Umbilical cord (tissue), 2 donors: ENCODE results near the gene TTYH3. TPM values are rescaled to one million over a fixed set of nuclear protein-coding genes. Genes with fewer than 3 reads are reported as not detected.
"Not testable (repeated sequence)": the region's sequence is repeated elsewhere in the genome, so short reads cannot be mapped to it uniquely, and the experiment has no call there.

ENCODE experiments used
- DNase-seq: peaks from one replicate; pipeline ENCODE4 v3.0.0-alpha.2; 2015; ENCODE audit warnings: low spot score
- total RNA-seq: library from RNA; depleted of rRNA; stranded (reverse); fragments of >200 nt; gene quantifications from one replicate; pipeline ENCODE4 v1.2.3, GENCODE V29; 2014; ENCODE audit warnings: low replicate concordance; ENCODE audit not compliant: insufficient read depth

The TTYH3 gene
- total RNA-seq, 1 donor from 2014 or later, result 20.5 TPM

DNA sequence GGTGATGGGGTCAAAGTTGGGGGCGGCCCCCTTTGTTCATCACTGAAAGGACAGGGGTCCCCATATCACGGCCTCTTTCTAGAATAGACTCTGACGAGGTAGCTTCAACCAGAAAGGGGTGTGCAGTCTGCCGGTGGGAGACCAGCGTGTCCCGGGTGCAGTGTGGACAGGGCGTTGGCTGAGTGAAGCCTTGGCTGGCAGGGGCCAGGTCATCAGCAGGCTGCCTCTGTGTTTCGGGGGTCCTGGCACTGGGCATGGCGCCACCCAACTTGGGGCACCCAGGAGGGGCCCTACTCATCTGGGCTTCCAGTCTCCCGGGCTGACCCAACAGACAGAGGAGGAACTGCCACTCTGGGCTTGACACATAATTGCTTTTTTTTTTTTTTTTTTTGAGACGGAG lies 52.7 kb downstream of the TTYH3 start:
- no peak for DNase-seq

DNA sequence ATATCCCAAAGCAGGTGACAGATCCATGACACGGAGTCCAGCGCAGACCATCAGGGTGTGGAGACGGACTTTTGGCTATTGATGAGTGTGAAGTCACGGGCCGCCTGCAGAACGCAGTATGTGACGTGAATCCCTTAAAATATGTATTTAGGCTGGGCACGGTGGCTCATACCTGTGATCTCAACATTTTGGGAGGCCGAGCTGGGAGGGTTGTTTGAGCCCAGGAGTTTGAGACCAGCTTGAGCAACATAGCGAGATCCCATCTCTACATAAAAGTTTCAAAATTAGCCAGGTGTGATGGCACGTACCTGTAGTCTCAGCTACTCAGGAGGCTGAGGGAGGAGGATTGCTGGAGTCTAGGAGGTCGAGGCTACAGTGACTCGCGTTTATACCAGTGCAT lies 54.3 kb downstream of the TTYH3 start:
- no peak for DNase-seq

DNA sequence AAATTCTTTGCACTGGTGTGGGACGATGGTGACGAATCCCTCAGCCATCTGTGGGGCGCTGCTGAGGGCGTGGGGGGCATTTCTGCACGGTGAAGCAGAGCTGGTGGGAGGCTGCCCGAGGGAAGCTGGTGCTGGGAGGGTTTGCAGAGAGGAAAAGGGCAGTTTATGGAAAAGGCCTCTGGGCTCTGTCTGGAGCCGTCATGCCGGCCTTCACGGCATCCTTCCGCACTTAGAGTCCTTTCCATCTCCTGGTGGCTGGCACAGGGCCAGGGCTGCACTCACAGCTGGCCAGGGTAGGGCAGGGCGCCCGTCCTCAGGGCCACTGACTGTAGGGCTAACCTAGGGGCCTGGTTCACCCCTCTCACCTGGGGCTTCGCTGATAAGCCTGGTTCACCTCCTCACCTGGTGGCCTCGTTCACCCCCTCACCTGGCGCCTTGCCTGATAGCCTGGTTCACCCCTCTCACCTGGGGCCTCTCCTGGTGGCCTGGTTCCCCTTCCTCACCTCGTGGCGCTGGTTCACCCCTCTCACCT lies 55.6 kb downstream of the TTYH3 start:
- DNase-seq, result no peak

DNA sequence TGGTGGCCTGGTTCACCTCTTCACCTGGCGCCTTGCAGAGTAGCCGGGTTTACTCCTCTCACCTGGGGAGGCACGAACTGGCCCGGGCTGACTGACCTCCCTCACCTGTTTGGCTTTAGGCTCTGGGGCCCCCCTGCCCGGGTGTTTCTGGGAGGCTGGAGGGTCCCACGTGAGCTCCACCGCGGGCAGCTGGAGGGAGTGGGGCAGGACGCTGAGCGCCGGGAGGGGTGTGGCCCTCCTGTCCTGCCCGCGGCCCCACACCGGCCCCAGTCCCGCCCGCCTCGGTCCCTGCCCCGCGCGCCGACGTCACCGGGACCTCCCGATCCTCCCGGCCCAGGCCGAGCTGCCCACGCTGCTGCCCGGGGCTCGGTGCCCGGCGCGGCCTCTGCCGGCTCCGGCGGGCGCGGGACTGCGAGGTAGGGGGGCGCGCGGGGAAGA lies 56.1 kb downstream of the TTYH3 start, which contains the start of gene AMZ1:
Gene AMZ1, plus strand, starts transcription at position 322 of the 438 bp plus-strand sequence. CDS start 12,250 bp downstream, outside the sequence.
- DNase-seq, result no peak

DNA sequence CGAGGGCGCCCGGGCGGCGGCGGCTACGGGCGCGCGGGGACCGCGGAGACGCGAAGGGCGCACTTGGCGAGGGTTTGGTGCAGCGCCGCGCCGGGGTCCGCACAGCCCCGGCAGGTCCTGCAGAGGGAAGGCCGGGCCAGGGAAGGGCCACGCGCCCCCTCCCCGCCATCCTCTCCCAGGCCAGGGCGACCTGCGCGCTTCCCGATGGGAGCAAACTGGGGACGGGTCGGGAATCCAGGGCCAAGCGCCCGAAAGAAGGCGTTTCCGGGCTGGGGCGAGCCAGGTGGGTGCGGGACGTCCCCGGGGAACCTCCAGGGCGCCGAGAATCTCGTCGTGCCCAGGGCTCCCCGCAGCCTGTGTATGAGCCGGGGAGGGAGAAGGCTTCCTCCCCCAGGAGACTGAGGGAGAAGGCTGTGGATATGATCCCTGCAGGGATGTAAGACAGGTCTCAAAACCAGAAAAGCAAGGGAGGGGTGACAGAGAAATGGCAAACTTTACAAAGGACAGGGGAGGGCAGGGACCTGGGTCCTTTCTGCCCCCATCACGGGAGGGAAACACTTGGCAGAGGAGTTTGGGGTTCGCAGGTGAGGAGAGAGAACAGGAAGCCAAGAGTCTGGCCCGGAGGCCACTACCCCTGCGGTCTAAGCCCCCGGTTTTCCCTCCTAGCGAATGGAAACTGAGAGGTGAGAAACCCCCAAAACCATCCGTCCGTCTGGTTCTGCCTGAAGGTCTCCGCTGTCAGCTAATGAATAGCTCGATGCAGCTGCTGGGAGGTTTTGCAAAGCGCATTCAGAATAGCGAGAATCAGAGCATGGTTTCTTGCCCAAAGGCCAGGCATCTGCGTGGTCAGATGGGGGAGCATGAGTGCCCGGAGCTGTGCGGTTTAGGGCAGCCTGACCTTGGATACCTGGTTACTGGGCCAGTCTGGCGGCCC lies 56.9 kb downstream of the TTYH3 start:
- no peak for DNase-seq

DNA sequence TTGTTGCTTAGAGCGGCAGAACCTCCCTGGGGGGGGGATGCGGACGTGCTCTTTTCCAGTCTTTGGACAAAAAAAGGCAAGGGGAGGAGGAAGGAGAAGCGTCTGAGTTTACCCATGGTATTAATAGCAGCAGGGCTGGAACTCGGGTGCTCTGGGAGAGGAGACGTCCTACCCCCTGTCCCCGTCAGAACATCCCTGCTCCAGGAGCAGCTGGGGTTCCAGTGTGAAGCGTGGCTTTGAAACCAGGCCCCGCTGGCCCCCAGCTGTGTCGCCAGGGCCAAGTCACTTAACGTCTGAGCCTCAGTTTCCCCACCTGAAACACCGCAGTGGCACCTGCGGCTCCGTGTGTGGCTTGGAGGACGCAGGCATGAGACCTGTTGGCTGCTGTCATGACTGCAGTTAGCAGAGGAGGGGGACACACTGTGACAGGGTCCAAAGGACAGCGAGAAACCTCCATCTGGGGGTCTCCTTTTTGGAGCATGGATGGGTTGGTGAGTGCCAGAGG lies 57.6 kb downstream of the TTYH3 start:
- no peak for DNase-seq

DNA sequence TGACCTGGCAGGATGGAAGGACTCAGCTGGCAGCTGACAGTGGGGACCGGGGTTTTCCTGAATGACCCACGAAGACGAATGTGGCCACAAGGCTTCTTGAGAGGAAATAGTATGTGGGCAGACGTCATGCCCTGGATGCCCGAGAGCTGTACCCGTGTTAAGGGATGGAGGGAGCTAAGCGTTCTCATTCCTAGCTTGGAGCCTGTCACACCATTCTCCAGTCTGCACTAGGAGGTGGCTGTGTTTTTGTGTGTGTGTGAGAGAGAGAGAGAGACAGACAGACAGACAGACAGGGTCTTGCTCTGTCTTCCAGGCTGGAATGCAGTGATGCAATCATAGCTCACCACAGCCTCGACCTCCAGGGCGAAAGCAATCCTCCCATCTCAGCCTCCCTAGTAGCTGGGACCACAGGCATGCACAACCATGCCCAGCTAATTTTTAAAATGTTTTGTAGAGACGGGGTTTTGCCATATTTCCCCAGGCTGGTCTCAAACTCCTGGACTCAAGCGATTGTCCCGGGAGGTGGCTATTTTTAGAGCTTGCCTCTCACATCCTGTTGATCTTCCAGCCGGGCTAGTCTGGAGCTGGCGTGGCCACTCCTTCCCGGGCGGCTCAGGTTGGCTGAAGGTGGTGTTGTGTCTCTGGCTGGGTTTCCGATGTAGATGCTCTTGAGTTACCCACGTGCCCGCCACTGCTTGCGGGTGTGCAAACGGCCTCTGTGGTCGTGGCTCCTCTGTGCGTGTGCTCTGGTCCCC lies 58.3 kb downstream of the TTYH3 start:
- DNase-seq, result no peak

DNA sequence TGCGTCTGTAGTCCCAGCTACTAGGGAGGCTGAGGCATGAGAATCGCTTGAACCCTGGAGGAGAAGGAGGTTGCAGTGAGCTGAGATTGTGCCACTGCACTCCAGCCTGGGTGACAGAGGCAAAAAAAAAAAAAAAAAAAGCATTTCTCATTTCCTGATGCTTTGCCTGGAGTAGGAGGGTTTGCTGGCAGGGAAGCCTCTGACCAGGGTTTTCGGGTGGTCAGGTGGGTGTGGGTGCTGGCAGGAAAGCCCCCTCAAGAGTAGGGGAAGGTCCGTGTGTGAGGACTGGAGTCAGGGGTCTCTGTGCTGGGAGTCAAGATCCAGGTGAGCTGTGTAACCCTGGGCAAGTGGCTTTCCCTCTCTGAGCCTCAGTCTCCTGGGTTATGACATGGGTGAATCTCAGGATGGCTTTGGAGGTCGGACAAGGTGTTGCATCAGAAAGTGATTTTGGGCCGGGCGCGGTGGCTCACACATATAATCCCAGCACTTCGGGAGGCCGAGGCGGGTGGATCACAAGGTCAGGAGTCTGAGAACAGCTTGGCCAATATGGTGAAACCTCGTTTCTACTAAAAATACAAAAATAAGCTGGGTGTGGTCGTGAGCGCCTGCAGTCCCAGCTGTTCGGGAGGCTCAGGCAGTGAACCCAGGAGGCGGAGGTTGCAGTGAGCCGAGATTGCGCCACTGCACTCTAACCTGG lies 59.4 kb downstream of the TTYH3 start:
- no peak for DNase-seq

DNA sequence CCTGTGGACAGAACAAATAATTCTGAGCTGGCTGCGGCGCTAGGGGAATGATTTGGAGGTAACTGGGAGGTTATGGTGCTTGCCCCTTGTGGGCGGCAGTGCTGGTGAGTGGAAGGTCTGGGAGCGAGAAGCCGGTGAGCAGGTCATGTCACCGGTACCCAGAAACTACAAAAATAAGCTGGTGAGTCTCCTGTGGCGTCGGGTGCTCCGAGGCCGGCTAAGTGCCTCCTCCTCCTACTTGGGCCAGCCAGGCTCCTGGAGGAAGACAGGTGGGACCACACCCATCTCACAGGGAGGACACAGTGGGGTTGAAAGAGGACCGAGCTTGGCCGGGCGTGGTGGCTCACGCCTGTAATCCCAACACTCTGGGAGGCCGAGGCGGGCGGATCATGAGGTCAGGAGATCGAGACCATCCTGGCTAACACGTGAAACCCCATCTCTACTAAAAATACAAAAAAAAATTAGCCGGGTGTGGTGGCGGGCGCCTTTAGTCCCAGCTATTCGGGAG lies 60.2 kb downstream of the TTYH3 start:
- not testable (repeated sequence) for DNase-seq

DNA sequence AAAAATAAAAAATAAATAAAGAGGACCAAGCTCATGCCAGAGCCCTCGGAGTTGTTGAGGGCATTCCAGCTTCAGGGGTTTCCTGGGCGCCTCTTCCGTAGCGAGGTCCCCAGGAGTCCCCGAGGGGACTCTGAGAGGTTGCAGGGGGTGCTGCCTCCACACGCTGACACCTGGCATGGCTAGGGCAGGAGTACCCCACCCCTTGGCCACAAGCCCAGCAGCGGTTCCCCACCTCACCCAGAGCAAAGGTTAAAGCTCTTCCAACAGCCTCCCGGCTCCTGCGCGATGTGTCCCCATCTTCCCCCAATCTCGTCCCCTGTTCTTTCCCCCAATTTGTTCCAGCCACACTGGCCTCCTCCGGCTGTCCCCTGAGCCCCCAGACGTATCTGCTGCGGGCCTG lies 60.8 kb downstream of the TTYH3 start:
- no peak for DNase-seq

DNA sequence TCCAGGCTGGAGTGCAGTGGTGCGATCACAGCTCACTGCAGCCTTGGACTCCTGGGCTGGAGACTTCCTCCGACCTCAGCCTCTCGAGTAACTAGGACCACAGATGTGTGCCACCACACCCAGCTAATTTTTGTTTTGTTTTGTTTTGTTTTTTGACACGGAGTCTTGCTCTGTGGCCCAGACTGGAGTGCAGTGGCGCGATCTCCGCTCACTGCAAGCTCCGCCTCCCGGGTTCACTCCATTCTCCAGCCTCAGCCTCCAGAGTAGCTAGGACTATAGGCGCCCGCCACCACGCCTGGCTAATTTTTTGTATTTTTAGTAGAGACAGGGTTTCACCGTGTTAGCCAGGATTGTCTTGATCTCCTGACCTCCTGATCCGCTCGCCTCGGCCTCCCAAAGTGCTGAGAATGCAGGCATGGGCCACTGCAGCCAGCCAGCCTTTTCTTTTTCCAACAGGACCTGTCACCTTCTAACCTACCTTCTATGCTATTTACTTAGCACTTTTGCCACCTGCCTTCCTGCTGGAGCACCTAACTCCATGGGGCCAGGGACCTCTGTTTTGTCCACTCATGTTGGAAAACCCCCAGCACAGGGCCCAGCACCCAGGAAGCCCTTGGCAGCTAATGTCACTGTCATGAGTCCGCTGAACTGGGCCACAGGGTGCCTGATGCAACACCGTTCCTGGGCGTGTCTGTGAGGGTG lies 61.8 kb downstream of the TTYH3 start:
- not testable (repeated sequence) for DNase-seq

DNA sequence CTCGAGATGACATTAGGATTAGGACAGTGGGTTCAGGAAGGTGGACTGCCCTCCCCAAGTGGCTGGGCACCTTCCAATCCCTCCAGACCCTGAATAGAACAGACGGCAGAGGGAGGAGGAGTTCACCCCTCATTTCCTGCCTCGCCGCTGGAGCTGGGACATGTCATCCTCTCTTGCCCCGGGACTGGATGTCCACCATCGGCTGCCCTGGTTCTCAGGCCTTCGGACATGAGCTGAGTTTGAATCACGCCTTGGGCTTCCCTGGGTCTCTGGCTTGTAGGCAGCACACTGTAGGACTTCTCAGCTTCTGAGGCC lies 62.3 kb downstream of the TTYH3 start:
- DNase-seq, result not testable (repeated sequence)

DNA sequence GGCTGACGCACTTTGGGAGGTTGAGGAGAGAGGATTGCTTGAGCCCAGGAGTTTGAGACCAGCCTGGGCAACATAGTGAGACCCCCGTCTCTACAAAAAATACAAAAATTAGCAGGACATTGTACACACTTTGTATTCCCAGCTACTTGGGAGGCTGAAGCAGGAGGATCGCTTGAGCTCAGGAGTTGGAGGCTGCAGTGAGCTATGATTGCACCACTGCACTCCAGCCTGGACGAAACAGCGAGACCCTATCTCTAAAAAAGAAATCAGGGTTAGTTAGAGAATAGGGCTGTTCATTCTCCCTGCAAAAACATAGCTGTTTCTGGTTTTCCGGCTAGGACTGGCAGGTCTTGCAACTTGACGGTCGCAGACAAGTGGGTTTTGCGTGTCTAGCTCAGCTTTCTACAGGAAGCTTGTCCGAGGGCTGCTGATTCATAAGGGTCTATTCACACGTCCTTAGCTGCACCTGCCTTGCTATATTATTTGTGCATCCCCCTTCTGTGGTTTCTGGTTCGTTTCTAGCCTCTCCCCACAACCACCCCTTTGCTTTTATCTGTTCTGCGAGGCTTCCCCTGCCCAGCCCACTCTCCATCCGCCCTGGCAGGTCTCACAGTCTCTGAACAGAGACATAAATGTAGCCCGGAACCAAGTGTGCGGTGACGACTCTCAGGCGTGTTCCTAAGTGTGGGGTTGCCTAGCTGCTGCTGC lies 66.9 kb downstream of the TTYH3 start:
- no peak for DNase-seq

DNA sequence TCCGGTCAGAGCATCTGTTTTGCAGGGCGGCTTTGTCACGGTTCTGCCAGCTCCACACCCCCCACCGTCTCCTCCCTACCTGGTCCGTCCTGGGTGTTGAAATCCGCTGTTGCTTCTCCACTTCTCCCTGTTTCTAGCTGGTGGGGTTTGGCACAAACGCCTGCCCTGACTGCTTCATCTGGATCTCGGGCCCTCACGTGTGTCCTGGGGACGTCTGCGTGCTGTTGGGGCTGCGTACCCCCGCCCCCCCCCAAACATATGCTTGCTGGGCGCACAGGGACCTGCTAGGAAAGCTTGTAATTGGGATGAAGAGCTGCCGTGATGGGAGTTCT lies 67.5 kb downstream of the TTYH3 start:
- no peak for DNase-seq

DNA sequence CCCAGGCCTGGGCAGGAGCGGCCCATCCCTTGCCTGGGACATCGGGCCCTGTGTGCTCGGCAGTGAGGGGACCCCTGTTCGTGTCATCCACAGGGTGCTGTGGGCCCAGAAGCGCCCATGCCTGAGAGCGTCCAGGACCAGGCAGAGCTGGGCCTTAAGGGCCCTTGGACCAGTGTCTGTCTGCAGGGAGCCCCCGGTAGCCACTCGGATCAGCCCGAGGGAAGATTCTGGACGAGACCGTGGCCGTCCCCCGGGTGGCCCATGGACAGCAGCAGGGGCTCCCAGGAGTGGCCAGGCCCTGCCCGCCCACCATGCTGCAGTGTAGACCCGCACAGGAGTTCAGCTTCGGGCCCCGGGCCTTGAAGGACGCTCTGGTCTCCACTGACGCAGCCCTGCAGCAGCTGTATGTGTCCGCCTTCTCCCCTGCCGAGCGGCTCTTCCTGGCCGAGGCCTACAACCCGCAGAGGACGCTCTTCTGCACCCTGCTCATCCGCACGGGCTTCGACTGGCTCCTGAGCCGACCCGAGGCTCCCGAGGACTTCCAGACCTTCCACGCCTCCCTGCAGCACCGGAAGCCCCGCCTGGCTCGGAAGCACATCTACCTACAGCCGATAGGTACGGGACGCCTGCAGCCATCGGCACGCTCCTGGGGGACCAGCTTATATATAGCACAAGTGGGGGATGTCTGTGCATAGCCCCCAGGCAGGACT lies 68.5 kb downstream of the TTYH3 start:
- no peak for DNase-seq

DNA sequence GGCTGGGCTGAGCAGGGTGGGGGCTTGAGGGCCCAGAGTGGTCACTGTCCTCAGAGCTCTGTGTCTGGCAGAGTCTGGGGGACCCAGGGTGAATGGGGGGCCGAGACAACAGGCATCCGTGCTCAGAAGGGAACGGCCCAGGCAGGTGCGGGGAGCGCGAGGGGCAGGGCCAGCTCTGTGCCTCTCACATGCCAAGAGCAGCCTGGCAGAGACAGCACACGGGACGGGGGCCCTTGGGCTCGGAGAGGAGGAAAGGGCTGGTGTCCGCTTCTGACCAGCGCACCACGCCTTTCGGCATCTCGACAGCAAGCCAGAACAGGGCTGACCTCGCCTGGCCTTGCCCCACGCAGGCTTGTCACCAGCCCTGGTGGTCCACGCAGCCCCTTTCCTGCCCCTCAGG lies 69.6 kb downstream of the TTYH3 start:
- no peak for DNase-seq

DNA sequence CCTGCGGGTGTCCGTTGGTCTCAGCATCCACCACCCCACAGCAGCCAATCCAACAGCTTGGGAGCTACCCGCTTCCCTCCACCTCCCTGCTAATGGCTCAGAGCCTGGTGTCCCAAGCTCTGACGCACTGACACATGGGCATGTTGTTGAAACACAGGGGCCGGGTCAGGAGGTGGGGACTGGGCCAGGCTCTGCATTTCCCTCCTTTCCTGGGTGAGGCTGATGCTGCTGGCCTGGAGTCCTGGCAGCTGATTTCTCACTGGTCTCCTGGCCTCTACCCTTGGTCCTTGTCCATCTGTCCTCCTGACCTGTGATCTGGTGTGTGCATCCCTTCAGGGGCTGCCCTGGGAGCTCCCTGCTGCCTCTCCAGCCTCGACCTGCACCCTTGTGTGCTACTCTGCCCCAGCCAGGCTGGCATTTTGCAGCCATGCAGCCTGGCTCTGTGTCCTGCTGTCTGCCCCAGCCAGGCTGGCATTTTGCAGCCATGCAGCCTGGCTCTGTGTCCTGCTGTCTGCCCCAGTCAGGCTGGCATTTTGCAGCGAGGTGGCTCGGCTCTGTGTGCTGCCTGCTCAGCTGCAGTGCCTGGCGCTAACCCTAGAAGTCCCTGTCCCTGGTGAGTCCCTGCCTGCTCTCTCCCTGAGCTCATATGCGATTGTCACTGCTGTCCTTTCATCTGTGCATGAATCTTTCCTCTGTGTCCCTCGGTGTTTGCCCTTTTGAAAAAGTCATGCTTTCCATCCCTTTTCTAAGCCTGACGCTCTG lies 70.2 kb downstream of the TTYH3 start:
- DNase-seq, result no peak

DNA sequence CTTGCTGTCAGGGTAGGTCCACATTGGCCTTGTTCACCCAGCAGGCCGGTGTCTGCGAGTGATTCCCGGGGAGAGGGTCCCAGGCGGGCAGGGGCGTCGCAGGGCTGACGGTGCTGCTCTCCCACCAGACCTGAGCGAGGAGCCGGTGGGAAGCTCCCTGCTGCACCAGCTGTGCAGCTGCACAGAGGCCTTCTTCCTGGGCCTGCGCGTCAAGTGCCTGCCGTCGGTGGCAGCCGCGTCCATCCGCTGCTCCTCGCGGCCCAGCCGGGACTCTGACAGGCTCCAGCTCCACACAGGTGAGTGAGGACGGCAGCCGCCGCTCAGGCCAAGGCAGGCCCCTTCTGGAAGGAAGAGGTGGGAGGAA lies 70.8 kb downstream of the TTYH3 start:
- no peak for DNase-seq
